HG02798 (cell line): Measurements from ENCODE around the gene XRCC2.
"Not testable (repeated sequence)": the region's sequence is repeated elsewhere in the genome, so short reads cannot be mapped to it uniquely, and the experiment has no call there.

Source experiments
- ATAC-seq: cut with Tn5 transposase; IDR thresholded peaks from one replicate; pipeline ENCODE4 v1.9.1; 2021; ENCODE audit warnings: mild to moderate bottlenecking; ENCODE audit not compliant: unreplicated experiment, poor library complexity

The XRCC2 gene

GRCh38 chr7:152675759-152676636 lies at the start of gene XRCC2:
Gene XRCC2 (minus strand): TSS chr7:152676141. CDS start chr7:152676079, 62 bp downstream.
- peak; percentile 94 for ATAC-seq

- no peak for ATAC-seq
These were observed 47.4 kb upstream of the XRCC2 start for GRCh38 chr7:152723364-152723763.

GRCh38 chr7:152712412-152713042 lies 36.6 kb upstream of the XRCC2 start:
- not testable (repeated sequence) for ATAC-seq

- ATAC-seq = no peak
These were observed 35.6 kb upstream of the XRCC2 start for GRCh38 chr7:152711444-152711944.

- ATAC-seq = no peak
These were observed 34.2 kb upstream of the XRCC2 start for GRCh38 chr7:152710153-152710442.

- no peak for ATAC-seq
These were observed 33.6 kb upstream of the XRCC2 start for GRCh38 chr7:152709287-152710152.

GRCh38 chr7:152704796-152705384 lies 28.9 kb upstream of the XRCC2 start:
- no peak for ATAC-seq

GRCh38 chr7:152699079-152699478 lies 23.1 kb upstream of the XRCC2 start:
- ATAC-seq = no peak

- ATAC-seq = not testable (repeated sequence)
These were observed 21.5 kb upstream of the XRCC2 start for GRCh38 chr7:152697268-152697974.

- not testable (repeated sequence) for ATAC-seq
These were observed 16.3 kb upstream of the XRCC2 start for GRCh38 chr7:152692196-152692595.

GRCh38 chr7:152683297-152683696 lies 7.4 kb upstream of the XRCC2 start:
- no peak for ATAC-seq

- ATAC-seq = no peak
These were observed 2.1 kb upstream of the XRCC2 start for GRCh38 chr7:152677808-152678670.

- no peak for ATAC-seq
These were observed 832 bp downstream of the XRCC2 start for GRCh38 chr7:152674860-152675758.

GRCh38 chr7:152673897-152674296 lies 2.0 kb downstream of the XRCC2 start:
- no peak for ATAC-seq

GRCh38 chr7:152672626-152673025 lies 3.3 kb downstream of the XRCC2 start:
- no peak for ATAC-seq

- ATAC-seq = no peak
These were observed 6.2 kb downstream of the XRCC2 start for GRCh38 chr7:152669758-152670157.

GRCh38 chr7:152668975-152669374 lies 7.0 kb downstream of the XRCC2 start:
- ATAC-seq = no peak

GRCh38 chr7:152667958-152668357 lies 8.0 kb downstream of the XRCC2 start:
- ATAC-seq = peak; percentile 62
